AG04450 (cell line): ENCODE measurements around the gene LRRTM4. TPM values are rescaled to one million over a fixed set of nuclear protein-coding genes. Genes with fewer than 3 reads are reported as not detected.

ENCODE experiments used
- CTCF ChIA-PET: fragments of 300-600, 350-600 bp; formaldehyde crosslinking; extraction: SDS; loops from one replicate; lab custom pipeline; 2022; ENCODE audit warnings: antibody characterized with exemption, inconsistent platforms; lab: Charles Lee
- POLR2A ChIA-PET: fragments of 350-600 bp; formaldehyde crosslinking; extraction: SDS; loops from one replicate; lab custom pipeline; 2021; ENCODE audit warnings: antibody characterized with exemption, inconsistent platforms; lab: Yijun Ruan, JAX
- DNase-seq: peaks from one replicate; pipeline ENCODE4 v3.0.0-alpha.2; 2011; ENCODE audit warnings: low read depth, low spot score
- H3K27ac ChIP-seq: one replicate; pipeline ENCODE4 v1.5.1; 2012; ENCODE audit warnings: low read depth, low read length, control low read depth
- H3K27me3 ChIP-seq: one replicate; pipeline ENCODE4 v1.6.0; 2012; ENCODE audit warnings: low read length; ENCODE audit not compliant: control insufficient read depth, insufficient read depth
- H3K4me3 ChIP-seq: 2 replicates; pipeline ENCODE4 v1.5.1; 2011; ENCODE audit warnings: mild to moderate bottlenecking, low read depth, low read length, control low read depth
- H3K9me3 ChIP-seq: 2 replicates; pipeline ENCODE4 v1.5.1; 2012; ENCODE audit warnings: low read length; ENCODE audit not compliant: control insufficient read depth, insufficient read depth
- CTCF ChIP-seq: IDR thresholded peaks from 2 replicates; pipeline ENCODE4 v1.5.1; 2011; ENCODE audit warnings: low read depth, low read length, control low read depth, inconsistent platforms
- polyA plus RNA-seq: library from polyadenylated mRNA; depleted of rRNA; stranded (reverse); fragments of >200 nt; gene quantifications from 2 replicates; pipeline ENCODE4 v1.2.3, GENCODE V29; 2011

LRRTM4 gene
- polyA plus RNA-seq, 1 experiment = not detected

- TF ChIP-seq CTCF = no peak
- no peak for DNase-seq
- Histone ChIP-seq H3K4me3 (no peak overlapping the region), H3K27ac (no peak overlapping the region), H3K9me3 (no peaks in the 10 kb centered on the region), H3K27me3 (no peaks in the 10 kb centered on the region)
- POLR2A ChIA-PET = no interaction called here
- CTCF ChIA-PET = no interaction called here
These were observed 225.4 kb downstream of the LRRTM4 start for GRCh38 chr2:77296791-77297190.

- POLR2A ChIA-PET = no interaction called here
- TF ChIP-seq CTCF = no peak
- H3K27me3 ChIP-seq = no peaks in the 10 kb centered on the region
These were observed 227.7 kb downstream of the LRRTM4 start for GRCh38 chr2:77294474-77294873.

GRCh38 chr2:77284353-77284752 is 237.8 kb downstream of the LRRTM4 start:
- ChIA-PET POLR2A (no interaction called here), CTCF (no interaction called here)
- H3K4me3 ChIP-seq = no peak overlapping the region
- no peak overlapping the region for H3K27ac ChIP-seq
- no peaks in the 10 kb centered on the region for H3K9me3 ChIP-seq
- no peaks in the 10 kb centered on the region for H3K27me3 ChIP-seq
- TF ChIP-seq CTCF = no peak
- no peak for DNase-seq

More at GRCh38 chr2:77294474-77294873, 227.7 kb downstream of the LRRTM4 start:
- Histone ChIP-seq H3K9me3 (no peaks in the 10 kb centered on the region), H3K27ac (no peak overlapping the region), H3K4me3 (no peak overlapping the region)
- CTCF ChIA-PET = no interaction called here
- no peak for DNase-seq

GRCh38 chr2:77271262-77271661 is 250.9 kb downstream of the LRRTM4 start:
- ChIA-PET CTCF (no interaction called here), POLR2A (no interaction called here)
- DNase-seq = no peak

GRCh38 chr2:77270433-77270832 is 251.7 kb downstream of the LRRTM4 start:
- H3K4me3 ChIP-seq = no peak overlapping the region
- POLR2A ChIA-PET = no interaction called here
- no peaks in the 10 kb centered on the region for H3K27me3 ChIP-seq
- DNase-seq = no peak
- no peak for TF ChIP-seq CTCF
- no peaks in the 10 kb centered on the region for H3K9me3 ChIP-seq
- no peak overlapping the region for H3K27ac ChIP-seq
- CTCF ChIA-PET = no interaction called here

More at GRCh38 chr2:77271262-77271661, 250.9 kb downstream of the LRRTM4 start:
- no peak for TF ChIP-seq CTCF
- Histone ChIP-seq H3K9me3 (no peaks in the 10 kb centered on the region), H3K27ac (no peak overlapping the region), H3K27me3 (no peaks in the 10 kb centered on the region), H3K4me3 (no peak overlapping the region)
